ENCODE results near the gene SLC12A7.
"Not testable (repeated sequence)": the region's sequence is repeated elsewhere in the genome, so short reads cannot be mapped to it uniquely, and the experiment has no call there.

The SLC12A7 gene

DNA sequence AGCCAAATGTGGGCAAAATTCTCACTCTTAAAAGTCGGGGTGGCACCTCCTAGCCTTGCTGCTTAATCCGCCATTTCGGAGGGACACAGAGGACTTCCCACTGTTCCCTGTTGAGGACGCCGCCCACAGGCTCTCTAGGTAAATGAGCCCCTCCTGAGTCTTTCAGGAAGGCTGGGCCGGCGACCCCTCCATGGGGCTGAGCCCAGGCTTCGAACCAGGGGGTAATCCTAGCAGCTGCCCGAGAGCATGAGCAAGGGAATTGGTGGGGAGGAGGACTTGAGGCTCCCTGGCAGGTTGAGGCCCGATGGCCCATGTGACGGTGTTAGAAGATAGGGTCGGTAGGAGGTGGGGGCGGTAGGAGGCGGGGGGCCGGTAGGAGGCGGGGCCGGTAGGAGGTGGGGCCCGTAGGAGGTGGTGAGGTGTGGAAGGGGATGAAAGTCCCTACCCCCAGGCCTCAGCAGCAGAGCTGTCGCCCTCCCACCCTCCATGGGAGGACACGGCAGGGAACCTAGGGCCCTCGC is 17.1 kb downstream of the SLC12A7 start:
- no peak for DNase-seq

DNA sequence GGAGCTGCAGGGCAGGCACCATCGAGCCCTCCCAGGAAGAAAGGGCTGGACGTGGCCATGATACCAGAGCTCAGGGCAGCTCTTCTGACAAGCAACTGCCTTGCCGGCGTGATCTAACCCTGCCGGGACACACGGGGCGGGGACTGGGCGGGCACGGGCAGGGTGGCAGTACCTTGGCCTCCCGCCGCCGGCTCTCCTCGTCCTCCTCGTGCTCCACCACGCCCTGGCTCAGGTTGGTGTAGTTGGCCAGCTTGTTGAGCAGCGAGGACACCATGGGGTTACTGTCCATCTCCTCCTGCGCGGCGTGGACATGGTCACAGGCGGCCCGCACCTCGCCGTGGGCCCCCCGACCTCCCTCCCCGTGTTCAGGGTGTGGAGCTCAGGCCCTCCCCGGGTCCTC is 18.5 kb downstream of the SLC12A7 start:
- no peak for DNase-seq

DNA sequence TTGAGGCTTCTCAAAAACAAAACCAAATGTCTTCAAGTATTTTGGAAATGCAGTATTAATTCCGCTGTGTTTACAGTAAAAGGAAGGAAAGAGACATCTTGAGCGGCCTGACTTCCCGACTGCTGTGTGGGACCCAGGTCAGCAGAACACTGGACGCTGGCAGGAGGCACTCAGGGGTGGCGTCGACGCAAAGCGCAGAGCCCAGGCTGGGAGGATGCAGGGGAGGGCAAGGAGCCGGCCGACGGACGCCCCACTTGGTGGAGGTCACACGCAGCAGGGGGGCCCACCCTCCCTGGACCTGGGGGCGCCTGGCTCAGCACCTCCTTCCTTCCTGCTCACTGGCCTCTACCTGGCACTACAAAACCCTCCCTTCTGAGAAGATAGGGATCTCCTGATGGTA is 19.7 kb downstream of the SLC12A7 start:
- no peak for DNase-seq

DNA sequence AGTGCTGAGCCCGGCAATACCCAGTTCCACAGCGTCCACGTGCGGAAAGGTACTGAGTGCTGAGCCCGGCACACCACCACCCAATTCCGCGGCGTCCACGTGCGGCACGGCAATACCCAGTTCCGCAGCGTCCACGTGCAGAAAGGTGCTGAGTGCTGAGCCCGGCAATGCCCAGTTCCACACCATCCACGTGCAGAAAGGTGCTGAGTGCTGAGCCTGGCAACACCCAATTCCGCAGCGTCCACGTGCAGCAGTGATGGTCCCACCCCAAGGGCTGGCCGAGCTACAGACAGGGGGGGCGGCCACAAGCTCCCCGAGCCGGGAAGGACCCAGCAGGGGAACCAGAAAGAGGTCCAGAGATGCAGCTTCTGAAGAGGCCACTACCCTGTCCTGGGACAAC is 20.2 kb downstream of the SLC12A7 start:
- no peak for DNase-seq

DNA sequence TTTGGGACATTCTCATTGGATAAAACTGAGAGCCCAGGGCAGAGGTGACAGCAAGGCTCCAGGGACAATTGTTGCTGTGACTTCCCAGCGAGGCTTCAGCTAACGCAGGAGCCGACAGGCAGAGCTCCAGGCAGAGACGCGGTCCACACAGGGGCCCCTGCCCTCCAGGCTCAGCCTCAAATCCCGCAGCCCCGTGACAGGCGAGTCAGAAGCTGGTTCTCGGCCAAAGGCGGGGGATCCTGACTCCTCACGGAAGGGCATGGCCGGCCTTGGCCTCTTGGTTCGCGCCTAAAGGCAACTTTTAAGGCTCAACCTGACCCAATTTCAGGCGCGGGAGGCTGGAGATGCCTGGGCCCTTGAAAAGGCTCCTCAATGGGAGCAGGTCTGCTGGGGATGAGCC is 21.3 kb downstream of the SLC12A7 start:
- no peak for DNase-seq

DNA sequence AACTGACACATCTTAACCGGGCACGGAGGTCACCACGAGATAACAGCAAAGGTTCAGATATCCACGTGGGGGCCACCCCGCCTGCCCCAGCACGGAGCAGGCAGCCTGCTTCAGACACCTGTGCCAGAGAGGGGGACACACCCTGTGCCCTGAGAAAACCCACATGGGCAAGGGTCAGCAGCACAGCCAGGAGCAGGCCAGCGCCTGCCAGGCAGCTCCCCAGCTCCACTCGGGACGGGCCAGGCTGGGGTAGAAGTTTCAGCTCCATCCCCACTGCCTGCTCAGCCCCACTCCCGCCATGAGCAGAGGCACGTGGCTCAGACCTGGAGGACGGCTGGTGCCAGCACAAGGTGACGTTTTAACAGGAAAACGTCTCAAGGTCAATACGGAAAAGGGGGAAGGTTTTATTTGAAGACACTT is 22.2 kb downstream of the SLC12A7 start:
- no peak for DNase-seq

DNA sequence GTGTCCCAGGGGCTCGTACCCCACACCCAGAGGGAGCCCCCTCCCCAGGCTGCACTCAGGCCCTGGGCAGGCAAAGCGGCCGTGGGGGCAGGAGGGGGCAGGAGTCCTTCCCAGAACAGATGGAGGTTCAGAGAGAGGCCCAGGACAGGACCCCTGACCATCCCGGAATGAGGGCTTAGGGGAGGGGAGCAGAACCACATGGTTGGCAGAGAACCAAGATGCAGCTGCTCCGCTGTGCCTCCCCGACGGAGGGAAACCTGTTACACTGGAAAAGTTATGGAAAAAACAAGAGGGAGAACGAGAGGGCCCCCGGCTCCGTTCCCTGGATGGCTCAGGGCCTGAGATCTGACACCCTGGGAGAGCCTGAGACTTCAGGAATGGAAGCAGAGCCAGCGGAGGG is 22.7 kb downstream of the SLC12A7 start:
- DNase-seq: no peak

DNA sequence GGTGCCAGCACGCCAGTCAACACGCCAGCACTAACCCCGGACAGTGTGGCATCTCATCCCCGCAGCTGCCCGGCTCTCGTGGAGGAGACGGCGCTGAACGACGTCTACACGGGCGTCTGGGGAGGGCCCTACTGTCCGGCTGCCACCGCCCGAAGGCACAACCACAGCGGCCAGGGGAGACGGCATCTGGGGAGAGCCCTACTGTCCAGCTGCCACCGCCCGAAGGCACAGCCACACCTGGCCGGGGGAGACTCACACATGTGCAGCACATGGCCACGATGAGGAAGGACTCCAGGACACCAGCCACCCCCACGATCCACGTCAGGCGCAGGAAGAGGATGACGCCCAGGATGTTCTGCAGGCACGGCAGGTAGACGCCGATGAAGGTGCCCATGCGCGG is 23.1 kb downstream of the SLC12A7 start:
- no peak for DNase-seq

DNA sequence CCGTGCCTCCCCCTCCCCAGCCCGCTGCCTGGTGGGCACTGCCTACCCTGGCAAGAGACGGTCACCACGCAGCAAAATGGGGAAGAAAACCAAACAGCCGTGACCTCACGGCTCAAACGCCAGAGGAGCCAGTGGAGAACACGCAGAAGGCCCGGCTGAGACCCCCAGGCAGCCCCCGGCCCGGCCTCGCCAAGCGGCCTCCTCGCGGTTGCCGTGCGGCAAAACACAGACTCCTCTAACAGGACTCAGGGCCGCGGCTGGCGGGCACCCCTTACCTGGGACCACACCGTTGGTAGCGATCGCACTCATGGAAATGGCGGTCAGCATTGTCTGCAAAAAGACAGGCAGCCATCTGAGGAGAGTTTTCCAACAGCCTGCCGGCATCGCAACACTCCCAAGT is 23.8 kb downstream of the SLC12A7 start:
- no peak for DNase-seq

DNA sequence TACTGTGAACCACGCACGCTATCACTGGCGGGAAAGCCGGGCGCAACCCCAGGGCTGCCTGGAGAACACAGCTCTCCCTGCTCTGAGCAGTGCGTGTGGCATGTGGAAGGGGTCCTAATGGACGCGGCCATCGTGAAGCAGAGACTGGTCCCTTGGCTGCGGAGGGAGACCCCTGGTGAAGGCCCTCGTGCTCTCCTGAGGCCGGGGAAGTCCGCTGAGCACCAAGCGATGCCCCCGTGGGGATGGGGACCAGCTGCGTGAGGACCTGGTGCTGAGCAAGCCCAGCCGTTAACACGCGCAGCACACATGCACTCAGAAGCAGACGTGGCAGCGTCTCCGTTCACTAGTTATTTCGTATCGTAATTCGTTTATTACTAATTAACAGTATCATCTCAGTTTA is 24.4 kb downstream of the SLC12A7 start:
- no peak for DNase-seq

DNA sequence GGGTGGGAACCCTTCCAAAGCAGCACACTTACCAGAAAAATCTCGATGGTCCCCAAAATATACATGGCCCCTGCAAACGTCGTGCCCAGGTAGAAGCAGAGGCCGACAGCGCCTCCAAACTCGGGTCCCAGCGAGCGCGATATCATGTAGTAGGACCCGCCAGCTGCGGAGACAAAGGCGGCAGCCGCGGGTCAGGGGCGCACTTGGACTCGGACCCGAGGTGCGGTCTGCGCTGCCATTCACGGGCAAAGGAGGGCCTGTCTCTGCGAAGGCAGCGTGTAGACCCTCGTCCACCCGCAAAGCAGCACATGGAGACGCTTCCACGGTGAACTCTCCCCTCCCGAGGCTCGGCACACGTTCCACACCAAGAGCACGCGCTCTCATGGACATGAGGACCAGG is 25.0 kb downstream of the SLC12A7 start:
- no peak for DNase-seq

DNA sequence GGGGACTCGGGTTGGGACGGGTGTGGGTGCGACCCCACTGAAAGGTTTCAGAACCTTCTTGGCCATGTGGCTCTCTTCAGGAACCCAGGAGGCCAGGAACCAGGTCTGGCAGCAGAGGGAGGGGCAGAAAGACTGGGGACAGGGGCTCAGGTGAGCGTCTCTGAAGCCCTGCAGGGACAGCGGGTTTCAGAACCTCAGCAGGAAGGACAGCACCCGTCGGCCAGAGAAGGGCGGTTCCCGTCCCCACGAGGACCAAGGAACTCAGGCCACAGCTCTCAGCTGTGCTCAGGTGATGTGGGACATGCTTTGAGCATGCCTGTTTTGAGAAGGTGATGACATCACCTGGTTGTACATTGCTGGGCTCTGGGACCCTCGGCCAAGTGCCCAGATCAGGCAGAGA is 25.7 kb downstream of the SLC12A7 start:
- DNase-seq: no peak

DNA sequence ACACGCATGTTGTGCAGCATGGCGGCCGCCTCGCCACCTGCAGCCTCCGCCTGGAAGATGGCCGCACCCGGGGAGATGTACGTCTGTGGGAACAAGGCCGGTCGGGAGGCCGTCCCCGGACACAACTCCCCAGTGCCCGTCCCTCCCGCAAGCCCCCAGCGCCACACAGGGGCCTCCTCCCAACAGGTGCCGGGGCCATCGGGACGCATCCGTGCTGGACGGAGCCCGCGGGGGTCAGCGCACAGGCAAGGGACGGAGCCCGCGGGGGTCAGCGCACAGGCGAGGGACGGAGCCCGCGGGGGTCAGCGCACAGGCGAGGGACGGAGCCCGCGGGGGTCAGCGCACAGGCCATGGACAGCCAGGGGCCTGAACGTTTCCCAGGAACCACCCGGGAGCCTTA is 26.5 kb downstream of the SLC12A7 start:
- DNase-seq: no peak

DNA sequence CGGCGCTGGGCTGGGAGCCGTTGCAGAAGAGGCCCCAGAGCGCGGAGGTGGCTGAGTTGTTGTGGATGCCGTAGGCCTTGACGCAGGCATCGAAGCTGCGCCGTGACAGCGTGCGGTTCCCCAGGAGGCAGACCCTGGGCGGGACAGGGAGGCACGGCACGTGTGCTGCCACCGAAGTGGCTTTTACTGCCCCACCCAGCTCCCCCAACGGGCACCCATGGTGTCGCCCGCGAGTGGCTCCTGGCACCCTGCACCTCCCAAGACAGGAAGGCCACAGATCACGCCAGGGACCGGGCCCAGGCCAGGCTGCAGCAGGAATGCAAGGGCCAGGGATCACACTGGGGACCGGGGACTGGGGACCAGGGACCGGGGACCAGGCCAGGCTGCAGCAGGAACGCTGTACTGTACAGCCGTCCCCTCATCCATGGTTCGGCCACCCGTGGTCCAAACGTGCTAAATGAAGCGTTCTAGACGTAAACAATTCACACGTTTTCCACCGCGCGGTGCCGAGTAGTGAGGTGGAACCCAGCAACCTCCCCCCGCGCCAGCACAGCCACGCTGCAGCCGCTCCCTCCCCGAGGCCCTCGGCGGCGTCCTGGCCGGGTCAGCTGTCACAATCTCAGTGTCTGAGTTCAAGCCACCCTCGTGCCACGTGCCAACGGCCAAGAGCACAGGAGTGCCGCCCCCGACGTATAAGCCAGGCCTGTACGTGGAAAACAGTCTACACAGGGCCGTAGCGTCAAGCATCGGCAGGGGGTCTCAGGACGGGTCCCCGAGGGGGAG is 27.8 kb downstream of the SLC12A7 start:
- no peak for DNase-seq

DNA sequence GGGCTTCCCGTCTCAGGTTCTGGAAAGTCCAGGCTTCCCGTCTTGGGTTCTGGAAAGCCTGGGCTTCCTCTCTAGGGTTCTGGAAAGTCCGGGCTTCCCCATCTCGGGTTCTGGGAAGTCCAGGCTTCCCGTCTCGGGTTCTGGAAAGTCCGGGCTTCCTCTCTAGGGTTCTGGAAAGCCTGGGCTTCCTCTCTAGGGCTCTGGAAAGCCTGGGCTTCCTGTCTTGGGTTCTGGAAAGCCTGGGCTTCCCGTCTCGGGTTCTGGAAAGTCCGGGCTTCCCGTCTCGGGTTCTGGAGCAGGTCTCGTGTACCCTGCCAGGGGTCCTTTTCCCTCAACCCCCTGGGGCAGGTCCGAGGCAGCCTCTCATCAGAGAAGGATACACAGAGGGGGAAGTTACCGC is 28.8 kb downstream of the SLC12A7 start:
- not testable (repeated sequence) for DNase-seq

DNA sequence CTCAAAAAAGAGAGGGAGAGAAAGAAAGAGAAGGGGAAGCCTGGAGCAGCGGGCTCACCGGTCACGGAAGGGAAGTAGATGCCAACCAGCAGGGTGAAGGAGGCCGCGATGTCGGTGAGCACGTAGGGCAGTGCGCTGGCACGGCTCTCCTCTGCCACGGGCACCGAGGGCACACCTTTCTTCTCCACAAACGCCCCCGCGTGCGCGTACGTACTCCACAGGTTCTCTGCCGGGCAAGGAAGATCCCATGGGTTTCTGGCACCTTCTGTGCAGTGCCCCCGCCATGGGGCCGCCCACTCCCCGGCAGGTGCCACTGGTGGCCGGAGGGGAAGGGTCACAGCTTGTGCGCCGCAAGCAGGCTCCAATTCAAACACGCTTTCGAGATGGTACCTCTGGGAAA is 30.3 kb downstream of the SLC12A7 start:
- DNase-seq: no peak

DNA sequence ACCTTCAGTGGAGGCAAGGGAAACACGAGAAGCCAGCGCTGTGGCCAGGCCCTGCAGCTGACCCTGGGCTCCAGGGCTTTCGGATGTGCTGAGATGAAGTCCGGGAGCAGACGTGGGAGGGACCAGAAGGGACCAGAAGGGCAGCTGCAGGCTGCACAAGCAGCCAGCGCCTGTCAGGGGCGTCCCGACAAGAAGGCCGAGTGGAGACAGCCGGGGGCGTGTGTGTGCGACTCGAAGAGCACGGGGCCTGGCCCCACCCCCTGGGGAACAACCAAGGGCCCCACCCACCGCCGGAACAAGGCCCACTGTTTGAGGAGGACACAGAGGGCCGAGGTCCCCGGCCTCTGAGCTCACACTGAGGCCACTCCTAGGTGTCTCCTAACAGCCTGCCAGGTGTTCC is 31.4 kb downstream of the SLC12A7 start:
- no peak for DNase-seq

DNA sequence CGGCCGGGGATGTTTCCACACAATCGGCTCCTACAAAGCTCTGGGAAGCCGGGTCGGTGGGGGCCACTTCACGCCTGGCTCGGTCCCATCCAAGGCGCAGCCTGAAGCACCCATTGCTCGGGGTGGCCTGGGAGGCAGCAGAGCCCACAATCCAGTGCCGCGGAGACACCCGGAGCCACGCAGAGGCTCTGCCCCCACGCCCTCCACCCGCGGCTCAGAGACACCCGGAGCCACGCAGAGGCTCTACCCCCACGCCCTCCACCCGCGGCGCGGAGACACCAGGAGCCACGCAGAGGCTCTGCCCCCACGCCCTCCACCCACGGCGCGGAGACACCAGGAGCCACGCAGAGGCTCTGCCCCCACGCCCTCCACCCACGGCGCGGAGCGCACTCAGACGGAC is 31.9 kb downstream of the SLC12A7 start:
- DNase-seq: no peak

DNA sequence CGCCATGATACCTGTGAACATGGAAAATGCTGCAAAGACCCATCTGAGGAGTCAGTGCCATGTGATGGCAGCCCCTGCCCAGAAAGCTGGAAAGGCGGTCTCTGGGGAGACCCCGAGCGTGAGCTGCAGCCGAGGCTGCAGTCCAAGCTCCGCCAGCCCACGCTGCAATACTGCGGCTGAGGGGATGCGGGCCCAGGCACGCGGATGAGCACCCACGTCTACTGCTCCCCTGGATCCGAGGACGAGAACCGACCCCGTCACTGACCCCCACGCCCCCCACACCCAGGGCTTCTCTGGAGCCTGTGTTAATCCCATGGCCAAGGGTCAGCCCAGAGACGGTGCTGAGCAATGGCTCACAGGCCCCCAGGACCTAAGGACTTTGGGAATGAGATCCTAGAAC is 32.4 kb downstream of the SLC12A7 start:
- no peak for DNase-seq

DNA sequence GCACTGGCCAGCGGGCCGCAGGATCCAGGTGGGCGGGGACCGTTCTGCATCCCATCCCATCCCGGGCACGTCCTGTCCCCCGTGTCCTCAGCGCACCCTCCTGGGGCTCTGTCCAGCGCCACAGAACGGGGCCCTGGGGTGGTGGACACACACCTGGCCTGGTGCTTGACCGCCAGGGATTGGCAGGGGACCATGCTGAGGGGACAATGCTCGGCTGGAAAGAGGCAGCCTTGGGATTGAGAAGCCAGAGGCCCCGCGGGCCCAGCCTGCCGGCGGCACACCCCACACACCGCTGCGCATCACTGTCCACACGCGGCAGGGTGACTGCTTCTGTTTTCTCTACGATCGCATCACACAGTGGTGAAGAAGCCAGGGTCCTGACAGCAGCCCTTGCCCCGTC is 33.0 kb downstream of the SLC12A7 start:
- DNase-seq: no peak

DNA sequence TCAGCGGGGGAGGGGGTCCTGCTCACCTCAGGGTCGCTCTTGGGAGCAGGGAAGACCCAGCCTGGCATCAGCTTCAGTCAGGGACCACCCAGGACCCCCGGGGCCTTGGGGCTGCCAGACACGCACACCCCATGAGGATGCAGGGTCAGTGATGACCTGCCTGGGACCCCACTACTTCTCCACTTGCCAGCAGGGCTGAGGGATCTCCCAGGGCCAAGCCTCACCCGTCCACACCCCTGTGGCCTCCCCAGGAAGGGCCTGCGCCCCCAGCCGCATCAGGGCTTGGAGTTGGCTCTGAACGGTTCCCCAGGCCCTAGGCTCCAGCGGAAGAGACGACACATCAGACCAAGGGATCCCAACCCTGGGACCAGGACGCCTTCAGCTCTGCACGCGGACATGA is 33.7 kb downstream of the SLC12A7 start:
- no peak for DNase-seq

DNA sequence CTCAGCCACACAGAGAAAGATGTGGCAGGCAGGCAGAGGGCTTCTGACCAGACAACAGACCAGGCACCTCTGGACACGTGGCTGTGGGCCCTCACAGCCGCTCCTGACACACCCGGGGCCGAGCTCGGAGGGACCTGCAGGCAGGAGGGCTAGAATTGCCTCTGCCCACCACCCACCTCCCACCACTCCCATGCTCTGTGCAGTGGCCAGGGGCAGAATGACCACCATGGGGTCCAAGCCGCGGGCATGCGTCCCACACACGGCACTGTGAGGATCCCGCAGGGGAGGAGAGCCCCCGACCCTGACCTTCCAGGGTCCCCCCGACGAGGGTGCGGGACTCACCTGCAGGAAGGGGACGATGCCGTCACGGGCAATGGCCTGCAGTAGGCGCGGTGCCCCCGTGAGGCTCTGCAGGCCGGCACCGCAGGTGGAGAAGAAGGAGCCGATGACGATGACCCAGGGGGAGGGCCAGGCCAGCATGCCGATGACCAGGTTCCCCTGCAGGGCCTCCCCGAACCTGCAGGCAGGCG is 34.3 kb downstream of the SLC12A7 start:
- DNase-seq: no peak

DNA sequence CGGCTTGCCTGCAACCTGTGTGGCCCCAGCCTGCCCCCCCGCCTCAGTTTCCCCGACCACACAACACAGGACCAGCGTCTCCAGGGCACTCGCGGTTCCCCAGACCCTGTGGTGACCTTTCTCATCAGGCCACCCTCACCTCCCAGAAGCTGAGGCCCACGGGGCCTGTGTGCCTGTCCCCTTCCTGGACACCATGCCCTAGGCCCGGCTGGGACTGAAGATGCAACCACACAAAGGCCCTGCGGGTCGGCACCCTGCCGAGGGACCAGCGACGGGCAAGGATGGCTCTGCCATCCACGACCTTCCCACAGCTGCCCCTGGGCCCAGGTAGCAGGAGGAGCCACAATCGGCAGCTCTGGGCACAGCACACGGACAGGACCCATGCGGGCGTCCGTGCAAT is 34.8 kb downstream of the SLC12A7 start:
- DNase-seq: no peak

DNA sequence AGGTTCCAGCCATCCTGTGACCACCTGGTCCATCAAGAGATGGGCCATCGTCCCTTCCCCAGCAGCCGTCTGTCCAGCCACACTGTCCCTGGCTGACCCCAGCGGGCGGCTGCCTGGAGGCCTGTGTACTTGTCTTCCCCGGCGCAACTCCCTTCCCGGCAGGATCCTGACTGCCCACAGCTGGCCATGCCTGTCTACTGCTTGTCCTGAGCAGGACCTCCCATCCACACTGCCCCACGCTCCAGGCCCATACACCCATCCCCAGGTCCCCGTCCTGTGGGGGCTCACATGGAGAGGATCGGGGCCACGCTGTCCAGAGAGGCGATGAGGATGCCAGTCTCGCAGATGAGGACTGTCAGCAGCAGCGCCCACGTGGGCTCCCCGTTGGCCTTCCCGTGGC is 35.5 kb downstream of the SLC12A7 start:
- DNase-seq: no peak

DNA sequence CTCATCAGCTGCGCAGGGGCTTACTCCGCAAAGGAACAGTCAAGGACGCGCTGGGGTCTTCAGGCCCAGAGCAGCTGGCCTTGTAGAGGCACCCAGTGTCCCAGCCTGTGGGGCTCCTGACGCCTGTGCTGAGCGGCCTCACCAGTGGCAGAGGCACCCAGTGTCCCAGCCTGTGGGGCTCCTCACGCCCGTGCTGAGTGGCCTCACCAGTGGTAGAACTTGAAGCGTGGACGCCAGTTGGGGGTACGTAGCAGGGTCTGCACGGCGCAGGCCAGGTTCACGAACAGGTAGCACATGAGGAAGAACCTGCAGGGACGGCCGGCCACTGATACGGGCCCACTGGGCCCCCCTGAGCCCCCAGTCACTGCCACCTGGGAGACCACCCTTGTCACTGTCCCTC is 35.9 kb downstream of the SLC12A7 start:
- no peak for DNase-seq
